ENCODE results near the gene TAOK3.

GRCh38 chr12:118361092-118361404 is 11.7 kb downstream of the TAOK3 start:
- no peak for TF ChIP-seq CTCF (conservative IDR thresholded peaks at IDR 0.05)
- TF ChIP-seq EZH2 (IDR thresholded peaks at IDR 0.05; ENCODE audit: low read depth), result no peak
